Stimulated activated naive CD4-positive, alpha-beta T cell treated with Interleukin-2 at 50 U/mL for 16 hours (primary cell): ENCODE results near the gene CHI3L1.
"Not testable (repeated sequence)": the region's sequence is repeated elsewhere in the genome, so short reads cannot be mapped to it uniquely, and the experiment has no call there.

Experiments used
- DNase-seq: peaks from one replicate; lab custom pipeline; 2025; lab: John Stamatoyannopoulos, UW

The CHI3L1 gene

DNA sequence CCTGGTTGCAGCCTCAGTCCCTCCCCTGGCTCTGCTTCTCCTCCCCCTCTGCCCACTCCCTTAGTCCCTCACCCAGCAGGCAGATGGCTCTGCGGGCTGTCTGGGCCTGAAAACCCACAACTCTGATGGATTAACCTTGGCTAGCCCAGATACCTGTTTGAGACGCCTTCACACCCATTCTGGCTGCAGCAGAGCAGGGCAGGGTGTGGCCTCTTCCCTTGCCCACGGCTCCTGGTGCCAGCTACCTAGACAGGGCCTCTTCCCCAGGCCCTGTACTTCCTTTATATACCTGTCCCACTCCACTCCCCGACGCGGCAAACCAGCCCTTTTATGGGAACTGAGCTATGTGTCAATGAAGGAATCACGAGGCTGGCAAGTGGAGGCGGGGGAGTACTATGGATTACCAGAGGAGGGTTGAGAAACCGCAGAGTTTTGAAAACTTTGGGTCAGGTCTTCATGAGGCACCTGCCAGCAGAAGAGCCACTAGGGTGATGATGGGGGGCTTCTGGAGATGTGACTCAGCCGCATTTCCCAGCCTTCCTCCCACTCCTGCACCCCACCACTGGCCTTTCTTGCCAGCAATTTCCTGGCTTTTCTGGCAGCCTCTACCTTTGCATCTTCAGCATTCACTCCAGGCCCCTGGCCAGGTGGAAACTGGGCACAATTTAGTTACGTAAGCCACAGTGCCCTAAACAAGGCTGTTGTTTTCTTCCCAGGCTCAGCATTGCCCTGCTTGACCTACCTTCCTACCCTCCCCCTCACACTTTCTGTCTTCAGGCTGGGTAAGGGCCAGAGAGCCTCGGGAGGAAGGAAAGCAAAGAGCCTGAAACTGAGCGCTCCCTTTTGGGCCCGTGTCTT lies at the start of gene CHI3L1:
CHI3L1 (minus strand) TSS at position 259 of the 858 bp plus-strand sequence; CDS start at position 178, 81 bp downstream.
- no peak for DNase-seq

DNA sequence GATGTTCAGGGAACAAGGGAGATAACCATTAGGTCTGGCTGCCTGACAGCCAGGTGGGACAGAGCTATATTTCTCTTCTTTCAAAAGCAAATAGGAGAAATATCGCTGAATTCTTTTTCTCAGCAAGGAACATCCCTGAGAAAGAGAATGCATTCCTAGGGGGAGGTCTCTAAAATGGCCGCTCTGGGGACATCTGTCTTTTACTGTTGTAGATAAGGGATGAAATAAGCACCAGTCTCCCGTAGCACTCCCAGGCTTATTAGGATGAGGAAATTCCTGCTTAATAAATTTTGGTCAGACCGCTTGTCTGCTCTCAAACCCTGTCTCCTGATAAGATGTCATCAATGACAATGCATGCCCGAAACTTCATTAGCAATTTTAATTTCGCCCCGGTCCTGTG lies 48.4 kb upstream of the CHI3L1 start:
- DNase-seq: not testable (repeated sequence)

DNA sequence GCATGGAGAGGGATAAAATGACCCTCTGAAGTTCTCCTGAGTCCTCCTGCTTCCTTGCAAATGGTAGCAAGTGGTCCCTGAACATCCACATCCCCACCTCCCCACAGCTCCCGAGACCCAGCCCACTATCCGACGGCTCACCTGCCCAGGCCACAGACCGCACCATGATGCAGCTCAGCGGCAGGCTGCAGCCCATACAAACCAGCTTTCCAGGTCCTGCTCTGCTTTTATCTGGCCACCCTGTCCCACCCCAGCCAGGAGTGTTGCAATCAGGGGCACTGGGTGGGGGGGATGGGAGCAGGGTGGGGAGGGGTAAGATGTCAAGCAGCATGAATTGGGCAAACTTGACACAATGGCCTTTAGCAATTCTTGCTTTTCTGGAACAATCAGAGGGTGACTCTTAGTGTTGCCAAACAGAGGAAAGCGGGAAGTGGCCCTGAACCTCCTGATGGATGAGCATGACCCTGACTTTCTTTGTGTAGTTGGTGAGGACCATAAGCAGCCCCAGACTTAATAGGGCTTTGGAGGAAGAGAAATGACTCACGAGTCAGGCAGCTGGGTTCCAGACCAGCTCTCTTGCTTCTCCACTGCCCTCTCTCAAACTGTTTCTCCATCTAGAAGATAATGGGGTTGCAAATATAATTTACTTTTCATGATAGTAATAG lies 43.1 kb upstream of the CHI3L1 start, which contains the start of gene CHIT1:
CHIT1 (minus strand) TSS at position 203 of the 665 bp plus-strand sequence; CDS start at position 166, 37 bp downstream.
- no peak for DNase-seq

DNA sequence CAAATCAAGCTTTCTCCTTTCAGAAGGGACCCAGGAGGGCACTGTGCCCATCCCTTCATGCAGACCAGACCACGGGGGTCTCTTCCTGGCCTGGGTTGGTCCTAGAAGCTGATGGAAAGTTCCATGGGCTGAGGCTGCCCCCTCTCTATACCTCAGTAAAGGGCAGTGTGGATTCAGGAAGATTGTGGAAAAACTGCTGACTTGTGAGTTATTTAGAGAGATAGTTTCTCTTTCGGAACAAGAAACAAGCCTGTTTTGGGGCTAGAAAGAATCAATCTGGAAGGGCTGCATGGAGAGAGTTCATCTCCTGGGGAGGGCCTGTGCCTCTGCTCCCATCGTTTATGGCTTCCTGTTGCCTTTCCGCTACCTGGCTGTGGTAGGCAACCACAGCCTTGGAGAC lies 42.2 kb upstream of the CHI3L1 start:
- DNase-seq: no peak

DNA sequence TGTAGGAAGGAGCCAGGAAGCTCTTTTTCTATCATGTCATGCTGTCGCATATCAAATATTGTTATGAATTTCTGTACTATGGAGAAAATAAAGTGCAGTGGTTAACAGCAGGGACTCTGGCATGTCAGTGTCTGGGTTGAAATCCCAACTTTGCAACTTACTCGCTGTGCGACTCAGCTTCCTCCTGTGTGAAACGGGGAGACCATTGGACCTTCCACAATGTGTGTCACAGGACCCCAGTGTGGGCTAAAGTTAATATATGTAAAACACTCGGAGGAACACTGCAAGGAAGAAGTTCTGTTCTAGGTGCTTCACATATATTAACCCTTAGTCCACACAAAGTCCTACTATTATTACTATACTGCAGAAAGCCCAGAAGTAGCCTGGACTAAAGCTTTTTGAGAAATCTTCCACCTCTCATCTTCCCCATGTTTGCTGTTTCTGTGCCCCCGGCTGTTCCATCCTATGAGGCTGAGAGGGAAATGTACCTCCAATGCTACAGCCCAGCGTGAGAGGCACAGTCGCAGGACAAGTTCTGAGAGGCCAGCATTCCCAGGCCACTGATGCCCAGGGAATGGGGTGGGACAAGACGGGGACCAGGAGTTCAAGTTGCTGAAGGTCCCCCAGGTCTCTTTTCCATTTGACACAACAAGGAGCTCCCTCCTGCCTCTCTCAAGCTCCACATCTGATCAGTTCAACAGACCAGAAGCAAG lies 41.0 kb upstream of the CHI3L1 start:
- DNase-seq: no peak

DNA sequence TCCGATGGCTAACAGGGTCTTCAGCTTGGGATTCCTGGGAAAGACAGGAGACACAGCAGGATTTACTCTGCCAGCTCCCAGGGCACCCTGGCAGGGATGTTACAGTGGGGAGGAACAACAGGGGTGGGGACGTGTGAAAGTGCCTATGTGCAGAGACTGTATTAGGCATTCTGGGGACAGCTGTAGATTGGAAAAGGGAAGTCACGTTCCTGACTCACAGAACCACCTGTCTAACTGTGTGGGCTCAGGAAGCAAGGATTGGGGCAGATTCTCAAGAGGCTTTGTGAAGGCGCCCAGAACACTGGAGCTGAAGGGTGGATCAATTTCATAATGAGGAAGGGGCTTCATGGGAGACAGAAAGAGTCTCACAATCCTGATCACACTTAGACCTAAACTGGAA lies 38.6 kb upstream of the CHI3L1 start:
- DNase-seq: no peak

DNA sequence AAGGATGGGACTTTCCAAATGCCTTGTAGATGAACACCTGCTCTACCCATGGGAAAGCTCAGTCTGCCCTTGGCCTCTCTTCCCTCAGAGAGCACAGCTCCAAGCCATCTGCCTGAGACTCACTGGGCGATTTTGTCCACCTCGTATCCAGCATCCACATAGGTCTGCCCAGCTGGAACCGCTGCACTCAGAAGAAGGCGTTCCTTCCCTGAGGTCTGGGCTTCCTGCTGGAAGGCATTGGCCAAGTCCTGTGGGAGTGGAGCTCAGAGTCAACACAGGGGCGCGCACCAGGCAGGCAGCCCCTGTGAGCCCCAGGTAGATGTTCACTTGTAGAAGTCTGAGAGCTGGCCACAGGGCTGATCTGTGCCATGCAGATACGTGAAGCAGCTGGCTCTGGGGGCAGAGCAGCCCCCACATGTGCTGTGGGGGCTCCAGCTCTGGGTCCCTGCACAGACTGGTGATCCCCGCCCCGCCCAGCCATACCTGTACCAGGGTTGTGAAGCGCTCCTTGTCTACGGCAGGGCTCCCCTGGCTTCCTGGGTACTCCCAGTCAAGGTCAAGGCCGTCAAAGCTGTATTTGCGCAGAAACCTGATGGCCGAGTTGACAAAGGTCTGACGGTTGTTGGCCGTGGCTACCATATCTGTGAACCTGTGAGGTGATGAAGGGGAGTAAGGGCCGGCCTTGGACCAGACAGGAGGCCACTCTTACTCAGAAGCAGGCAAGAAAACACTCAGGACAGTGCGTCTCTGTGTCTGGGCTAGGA lies 36.7 kb upstream of the CHI3L1 start:
- no peak for DNase-seq

DNA sequence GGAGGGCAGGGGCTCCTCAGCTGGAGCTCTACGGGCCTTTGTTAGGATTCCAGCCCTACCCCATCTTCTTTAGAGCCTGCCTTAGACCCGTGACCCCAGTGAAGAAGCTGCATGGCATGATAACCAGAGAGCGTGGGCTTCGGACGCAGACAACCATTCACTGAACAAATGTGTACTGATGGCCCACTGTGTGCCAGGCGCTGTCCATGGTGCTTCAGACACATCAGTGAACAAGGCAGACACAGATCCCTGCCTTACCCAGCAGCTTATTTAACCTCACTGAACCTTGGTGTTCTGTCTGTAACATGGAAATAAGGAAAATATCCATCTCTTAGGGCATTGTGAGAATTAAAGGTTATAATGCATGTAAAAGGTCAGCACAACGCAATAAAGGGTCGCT lies 33.4 kb upstream of the CHI3L1 start:
- no peak for DNase-seq

DNA sequence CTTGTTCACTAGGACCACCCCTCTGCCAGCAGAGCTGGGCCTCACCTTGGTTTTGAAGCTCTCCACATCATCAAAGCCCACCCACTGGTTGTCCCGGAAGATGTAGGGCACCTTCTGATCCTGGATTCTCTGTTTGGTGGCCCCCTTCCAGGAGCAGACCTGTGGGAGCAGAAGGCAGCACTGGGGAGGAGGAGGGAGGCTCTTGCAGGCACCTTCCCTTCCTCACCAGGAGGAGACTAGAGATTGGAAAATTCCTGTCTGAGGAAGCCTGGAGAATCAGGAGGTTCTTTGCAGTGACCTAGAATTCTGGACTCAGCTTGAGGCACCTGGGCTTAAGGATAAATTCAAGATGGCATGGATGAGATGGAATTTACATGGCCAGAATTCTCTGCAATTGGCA lies 32.7 kb upstream of the CHI3L1 start:
- DNase-seq: no peak

DNA sequence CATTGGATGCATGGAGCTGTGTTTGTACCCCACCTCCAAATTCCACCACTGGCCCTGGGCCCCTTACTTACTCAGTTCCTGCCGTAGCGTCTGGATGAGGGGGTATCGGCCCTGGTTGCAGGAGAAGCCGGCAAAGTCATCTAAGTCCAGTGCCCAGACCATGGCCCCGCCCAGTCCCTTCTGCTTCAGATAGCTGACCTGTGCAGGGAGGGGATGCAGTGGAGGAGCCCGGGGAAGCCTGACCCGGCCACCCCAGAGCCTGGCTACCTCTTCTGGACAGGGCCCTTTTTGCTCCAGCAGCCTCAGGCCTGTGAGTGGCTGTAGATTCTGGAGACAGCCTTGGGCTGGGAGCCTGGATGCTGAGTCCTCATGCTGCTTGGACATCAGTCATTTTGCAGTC lies 31.2 kb upstream of the CHI3L1 start:
- DNase-seq: no peak

DNA sequence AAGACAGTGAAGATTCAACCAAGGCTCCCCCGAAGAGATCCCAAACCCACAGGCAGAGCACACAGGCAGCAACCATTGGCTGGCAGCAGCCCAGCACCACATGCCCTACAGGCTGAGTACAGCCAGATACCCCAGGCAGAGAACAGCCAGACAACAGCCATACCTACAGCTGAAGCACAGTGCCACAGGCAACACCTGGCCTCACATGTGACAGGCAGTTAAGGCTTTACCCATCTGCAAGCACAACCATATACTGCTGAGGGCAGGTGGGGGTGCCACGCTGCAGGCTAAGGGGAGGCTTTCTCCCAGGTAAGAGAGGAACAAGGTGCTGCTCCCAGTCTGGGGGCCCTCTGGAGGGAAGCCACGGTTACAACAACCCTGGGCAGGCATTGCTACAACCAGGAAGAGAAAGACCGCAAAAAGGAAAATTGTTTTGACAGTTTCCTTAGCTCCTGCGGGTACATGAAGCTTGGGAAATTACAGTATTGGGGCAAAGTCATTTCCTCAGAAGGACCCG lies 30.7 kb upstream of the CHI3L1 start:
- no peak for DNase-seq

DNA sequence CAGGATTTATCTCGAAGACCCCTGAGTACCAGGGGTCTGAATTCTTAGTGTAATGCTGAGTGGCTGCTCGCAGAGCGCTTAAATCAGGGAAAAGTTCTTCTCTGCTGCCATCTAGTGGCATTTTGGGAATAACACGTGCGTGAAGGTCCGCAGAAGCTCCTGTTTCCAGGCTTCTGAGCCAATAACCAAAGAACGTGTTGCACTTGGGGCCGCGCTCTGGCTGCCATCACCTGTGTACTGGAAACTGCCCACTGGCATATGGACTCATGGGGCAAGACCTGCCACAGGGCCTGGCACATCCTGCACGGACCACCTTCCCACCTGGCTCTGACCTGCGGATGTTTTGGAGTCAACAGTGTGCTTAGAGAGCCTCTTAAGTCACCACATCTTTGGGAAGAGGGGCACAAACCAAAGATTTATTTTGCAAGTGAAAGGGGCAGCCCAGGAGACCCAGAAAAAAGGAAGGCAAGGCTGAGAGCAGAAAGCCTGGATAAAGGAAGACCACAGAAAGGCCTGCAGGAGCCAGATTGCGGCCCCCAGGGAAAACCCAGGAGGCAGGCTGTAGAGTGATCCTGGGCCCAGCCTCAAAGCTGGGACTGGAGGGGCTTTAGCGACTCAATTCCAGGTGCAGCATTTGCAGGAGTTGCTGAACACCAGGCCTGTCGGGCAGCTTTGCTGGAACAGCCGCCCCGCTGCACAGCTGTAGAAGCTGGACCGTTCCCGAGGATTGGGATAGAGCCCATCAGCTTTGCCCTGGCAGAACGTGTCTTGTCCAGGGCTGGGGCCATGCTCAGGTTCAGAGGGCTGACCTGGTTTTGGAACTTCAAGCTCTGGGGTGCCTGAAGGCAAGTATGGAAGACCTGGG lies 30.0 kb upstream of the CHI3L1 start:
- DNase-seq: no peak

DNA sequence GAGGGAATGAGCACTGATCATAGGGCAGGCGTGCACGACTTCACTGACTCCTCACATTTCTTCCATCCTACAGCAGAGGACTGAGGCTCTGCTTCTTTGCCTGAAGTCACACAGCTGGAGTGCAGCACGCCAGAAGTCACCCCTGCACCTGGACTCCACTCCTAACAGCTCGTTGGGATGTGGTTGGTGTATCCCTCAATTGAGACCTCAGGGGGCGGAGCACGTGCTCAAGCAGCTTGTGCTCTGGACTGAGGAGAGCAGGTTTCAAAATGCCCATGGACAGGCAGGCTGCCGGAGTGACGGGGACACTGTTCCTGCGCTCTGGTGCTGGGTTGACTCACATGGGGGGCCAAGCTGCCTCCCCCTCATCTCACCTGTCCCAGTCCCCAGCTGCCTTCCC lies 29.1 kb upstream of the CHI3L1 start:
- DNase-seq: no peak

DNA sequence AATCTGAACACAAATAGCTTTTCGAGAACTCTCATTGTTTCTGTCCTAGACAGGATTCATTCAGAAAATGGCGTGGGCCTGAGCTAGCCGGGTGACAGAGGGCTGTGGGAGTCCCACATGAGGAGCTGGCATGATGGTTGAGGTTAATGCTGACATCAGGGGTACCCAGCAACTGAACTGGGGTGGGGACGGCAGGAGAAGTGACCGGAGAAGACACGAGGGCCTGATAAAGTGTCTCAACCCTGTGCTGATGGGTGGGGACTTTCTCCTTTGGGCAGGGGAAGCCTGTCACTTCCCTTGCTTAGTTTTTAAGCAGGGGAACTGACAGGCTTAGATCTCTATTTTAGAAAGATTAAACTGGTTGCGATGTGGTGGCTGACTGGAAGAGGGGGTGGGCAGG lies 28.4 kb upstream of the CHI3L1 start:
- no peak for DNase-seq

DNA sequence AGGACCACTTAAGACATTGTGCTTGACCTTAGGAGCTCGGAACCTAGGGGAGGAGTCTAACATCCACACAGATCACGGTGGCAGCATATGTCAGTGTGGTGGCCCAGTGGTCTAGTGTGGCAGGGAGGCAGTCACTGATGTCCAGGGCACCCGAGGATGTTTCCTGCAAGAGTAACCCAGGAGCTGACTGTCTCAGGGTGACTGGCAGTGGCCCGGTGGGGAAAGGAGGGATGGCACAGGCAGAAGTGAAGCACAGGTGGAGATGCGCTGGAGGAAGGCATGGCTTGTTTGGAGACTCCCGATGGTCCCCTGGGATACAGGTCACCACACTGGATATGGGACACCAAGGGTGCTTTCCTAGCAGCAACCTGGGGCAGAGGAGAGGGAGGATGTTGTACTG lies 26.6 kb upstream of the CHI3L1 start:
- DNase-seq: no peak

DNA sequence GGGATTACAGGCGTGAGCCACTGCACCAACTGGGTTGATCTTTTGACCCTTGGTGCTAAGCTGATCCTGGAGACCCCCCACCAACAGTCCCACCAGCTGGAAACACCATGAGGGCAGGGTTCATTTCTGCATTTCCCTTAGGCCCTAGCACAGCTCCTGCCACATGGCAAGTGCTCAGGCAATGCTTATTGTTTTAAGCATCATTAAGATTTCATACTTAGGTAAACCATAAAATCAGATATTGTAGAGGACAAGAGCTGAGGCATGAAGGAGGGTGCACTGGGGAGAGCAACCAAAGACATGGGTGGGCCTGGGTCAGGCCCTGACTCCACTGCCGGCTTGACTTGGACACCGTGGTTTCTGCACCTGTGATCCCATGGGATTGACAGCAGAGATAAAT lies 25.3 kb upstream of the CHI3L1 start:
- DNase-seq: no peak

DNA sequence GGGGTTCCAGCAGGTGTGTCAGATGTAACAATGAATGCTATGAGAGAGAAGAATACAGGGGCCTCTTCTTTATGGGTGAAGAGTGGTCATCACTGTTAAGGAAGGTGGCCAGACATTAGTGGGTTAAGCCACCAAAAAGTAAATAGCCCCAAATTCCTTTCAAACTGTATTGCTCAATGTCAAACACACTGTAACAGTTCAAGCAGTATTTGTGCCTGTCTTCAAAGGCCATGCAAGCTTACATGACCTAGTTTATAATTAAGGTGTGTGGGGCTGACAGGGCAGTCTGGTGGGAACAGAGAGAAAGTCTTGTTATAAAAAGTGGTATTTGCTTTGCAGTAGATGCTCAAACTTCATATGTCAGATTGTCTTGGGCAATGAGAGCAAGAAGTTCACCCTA lies 24.5 kb upstream of the CHI3L1 start:
- no peak for DNase-seq

DNA sequence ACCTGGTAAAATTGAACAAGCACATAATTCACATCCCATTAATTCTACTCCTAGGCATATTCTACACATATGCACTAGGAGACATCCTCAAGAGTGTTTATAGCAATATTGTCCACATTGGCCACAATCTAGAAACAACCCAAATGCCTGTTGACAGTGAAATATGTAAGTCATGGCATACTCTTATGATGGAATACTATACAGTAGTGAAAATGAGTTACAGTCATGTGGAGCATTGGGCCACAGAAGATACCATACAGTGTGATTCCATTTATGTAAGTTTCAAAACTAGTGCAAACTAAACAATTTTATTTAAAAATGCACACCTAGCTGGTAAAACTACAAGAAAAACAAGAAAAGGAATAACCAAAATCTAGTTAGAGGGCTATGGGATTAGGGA lies 23.8 kb upstream of the CHI3L1 start:
- no peak for DNase-seq

DNA sequence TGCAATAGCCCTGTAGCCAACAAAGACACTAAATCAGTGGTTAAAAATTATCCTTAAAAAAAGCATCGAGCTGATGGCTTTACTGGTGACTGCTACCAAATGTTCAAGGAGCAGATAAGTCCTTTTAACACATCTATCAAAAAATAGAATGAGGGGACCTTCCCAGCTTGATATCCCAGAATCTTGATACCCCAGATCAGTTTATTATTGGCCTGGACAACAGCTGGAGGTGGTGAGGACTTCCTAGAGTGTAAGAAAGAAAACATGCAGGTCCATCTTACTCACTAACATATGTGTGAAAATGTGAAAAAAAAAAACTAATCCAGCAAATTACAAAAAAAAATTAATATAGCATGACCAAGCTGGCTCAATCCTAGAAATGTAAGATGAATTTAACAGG lies 21.7 kb upstream of the CHI3L1 start:
- no peak for DNase-seq

DNA sequence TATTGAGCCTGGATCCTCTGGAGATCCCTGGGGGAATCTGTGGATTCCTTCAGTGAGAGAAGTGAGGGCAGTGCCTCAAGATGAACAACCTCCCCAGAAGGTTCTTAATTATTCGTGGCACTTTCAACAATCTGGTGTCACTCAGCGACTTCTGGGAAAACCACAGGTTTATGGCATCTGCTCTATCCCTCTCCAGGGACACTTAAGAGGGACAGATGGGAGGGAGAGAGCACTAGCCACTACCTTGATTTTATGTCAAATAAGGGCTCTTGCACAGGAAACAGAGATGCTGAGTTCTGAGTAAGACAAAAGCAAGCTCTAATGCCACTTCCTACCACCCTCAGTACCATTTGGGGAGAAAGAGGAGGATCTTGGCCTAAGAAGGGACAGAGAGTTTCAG lies 21.2 kb upstream of the CHI3L1 start:
- DNase-seq: no peak

DNA sequence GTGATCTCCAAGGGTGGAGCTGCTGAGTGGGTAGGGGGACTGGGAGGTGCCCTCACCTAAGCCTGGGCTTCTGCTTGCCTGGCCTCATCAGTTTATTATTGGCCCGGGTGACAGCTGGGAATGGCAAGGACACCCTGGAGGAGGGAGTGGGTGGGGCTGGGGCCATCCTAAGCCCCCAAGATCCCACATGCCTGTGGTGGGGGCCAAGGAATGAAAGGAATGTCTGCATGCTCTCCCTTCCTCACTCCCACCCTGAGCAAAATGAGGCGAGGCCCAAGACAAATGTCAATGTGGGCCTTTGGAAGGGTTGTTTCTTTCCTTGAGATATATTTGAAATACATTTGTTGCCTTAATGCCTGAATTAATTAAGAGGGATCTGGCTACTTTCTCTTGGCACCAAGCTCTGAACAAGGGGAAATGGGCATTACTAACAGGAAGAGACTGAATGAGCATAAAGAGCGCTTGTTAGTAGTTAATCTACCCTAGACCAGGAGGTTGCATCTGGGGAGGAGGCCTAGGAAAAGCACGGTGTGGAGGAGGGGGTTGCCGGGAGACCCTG lies 19.7 kb upstream of the CHI3L1 start:
- DNase-seq: no peak
